RWPE2 (cell line): ENCODE results near the gene GLMP.
"Not testable (repeated sequence)": the region's sequence is repeated elsewhere in the genome, so short reads cannot be mapped to it uniquely, and the experiment has no call there.

ENCODE experiments used
- ATAC-seq: fragments of 200-7000 bp; cut with Tn5 transposase; 3 replicates; pipeline ENCODE4 v1.9.1; 2021; ENCODE audit warnings: low read depth
- DNase-seq: peaks from one replicate; pipeline ENCODE4 v3.0.0-alpha.2; 2020; ENCODE audit warnings: low spot score
- H3K27ac ChIP-seq: fragments of 450-650 bp; 2 replicates; pipeline ENCODE4 v1.5.1; 2017; ENCODE audit warnings: mild to moderate bottlenecking; ENCODE audit not compliant: poor library complexity, severe bottlenecking
- H3K27me3 ChIP-seq: fragments of 250-450 bp; sonication (Bioruptor Pico); 2 replicates; pipeline ENCODE4 v1.5.1; 2021; ENCODE audit warnings: mild to moderate bottlenecking, moderate library complexity; ENCODE audit not compliant: insufficient read depth, poor library complexity, severe bottlenecking
- H3K36me3 ChIP-seq: fragments of 250-450 bp; sonication (Bioruptor Pico); 2 replicates; pipeline ENCODE4 v1.5.1; 2020; ENCODE audit warnings: low read depth, mild to moderate bottlenecking, moderate library complexity
- H3K4me1 ChIP-seq: fragments of 250-450 bp; sonication (Bioruptor Pico); 2 replicates; pipeline ENCODE4 v1.5.1; 2021; ENCODE audit warnings: mild to moderate bottlenecking, moderate library complexity; ENCODE audit not compliant: insufficient read depth, poor library complexity, severe bottlenecking
- H3K4me3 ChIP-seq: fragments of 250-450 bp; sonication (Bioruptor Pico); 2 replicates; pipeline ENCODE4 v1.5.1; 2021; ENCODE audit warnings: mild to moderate bottlenecking, moderate library complexity; ENCODE audit not compliant: severe bottlenecking
- H3K9me3 ChIP-seq: fragments of 250-450 bp; sonication (Bioruptor Pico); 2 replicates; pipeline ENCODE4 v1.5.1; 2021; ENCODE audit warnings: mild to moderate bottlenecking, moderate library complexity; ENCODE audit not compliant: severe bottlenecking
- CTCF ChIP-seq: fragments of 450-650 bp; IDR thresholded peaks from one replicate; pipeline ENCODE4 v1.5.1; 2017; ENCODE audit warnings: mild to moderate bottlenecking, moderate library complexity; ENCODE audit not compliant: poor library complexity, severe bottlenecking

GLMP gene

GRCh38 chr1:156337888-156338179, 42.4 kb upstream of the GLMP start:
- Histone ChIP-seq H3K27me3 (no peaks in the 10 kb centered on the region), H3K4me3 (peak overlapping the region; percentile 65), H3K4me1 (peaks cover 9% of the 10 kb centered on the region), H3K27ac (peak overlapping the region; percentile 58), H3K36me3 (peaks cover 47% of the 10 kb centered on the region), H3K9me3 (no peaks in the 10 kb centered on the region)
- no peak for TF ChIP-seq CTCF
- ATAC-seq (peak; percentile 35), DNase-seq (no peak)

GRCh38 chr1:156337052-156337887, 41.8 kb upstream of the GLMP start:
- no peak for TF ChIP-seq CTCF
- peak overlapping the region; percentile 58 for H3K27ac ChIP-seq
- no peak for DNase-seq
- no peak for ATAC-seq
- no peaks in the 10 kb centered on the region for H3K9me3 ChIP-seq
- peak overlapping the region; percentile 65 for H3K4me3 ChIP-seq
- H3K36me3 ChIP-seq: peaks cover 53% of the 10 kb centered on the region
- no peaks in the 10 kb centered on the region for H3K27me3 ChIP-seq
- peaks cover 9% of the 10 kb centered on the region for H3K4me1 ChIP-seq

DNA sequence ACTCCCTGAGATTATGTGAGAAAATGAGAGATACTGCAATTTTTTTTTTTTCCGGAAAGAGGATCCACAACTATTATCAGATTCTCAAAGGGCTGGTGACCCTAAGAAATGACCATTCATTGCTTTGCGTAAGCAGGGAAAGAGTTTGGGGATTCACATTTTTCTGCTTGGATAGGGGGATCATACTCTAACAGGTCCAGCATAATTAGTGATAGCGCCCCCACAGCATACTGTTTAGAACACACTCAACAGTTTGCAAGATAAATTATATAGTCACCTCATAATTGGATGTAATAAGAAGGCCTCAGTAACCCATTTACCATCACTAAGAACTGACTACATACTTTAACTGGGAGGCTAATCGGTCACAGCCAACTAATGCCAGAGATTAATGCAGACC, 40.8 kb upstream of the GLMP start:
- ATAC-seq (no peak), DNase-seq (no peak)
- peak; percentile 24 for TF ChIP-seq CTCF
- Histone ChIP-seq H3K4me1 (peaks cover 9% of the 10 kb centered on the region), H3K4me3 (peak overlapping the region; percentile 65), H3K9me3 (no peaks in the 10 kb centered on the region), H3K27me3 (no peaks in the 10 kb centered on the region), H3K36me3 (peaks cover 63% of the 10 kb centered on the region), H3K27ac (no peak overlapping the region)

DNA sequence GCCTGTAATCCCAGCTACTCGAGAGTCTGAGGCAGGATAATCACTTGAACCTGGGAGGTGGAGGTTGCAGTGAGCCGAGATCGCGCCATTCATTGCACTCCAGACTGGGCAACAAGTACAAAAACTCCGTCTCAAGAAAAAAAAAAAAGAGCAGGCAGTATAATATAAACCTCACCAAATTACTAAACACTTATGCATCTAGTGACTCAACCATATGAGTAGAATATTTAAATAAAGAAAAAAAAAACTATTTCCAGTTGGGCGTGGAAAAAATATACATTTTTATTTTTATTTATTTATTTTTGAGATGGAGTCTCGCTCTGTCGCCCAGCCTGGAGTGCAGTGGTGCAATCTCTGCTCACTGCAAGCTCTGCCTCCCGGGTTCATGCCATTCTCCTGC, 27.7 kb upstream of the GLMP start:
- not testable (repeated sequence) for DNase-seq, H3K27ac ChIP-seq, H3K4me3 ChIP-seq, H3K9me3 ChIP-seq, H3K4me1 ChIP-seq, H3K27me3 ChIP-seq, ATAC-seq
- H3K36me3 ChIP-seq: peaks cover 88% of the 10 kb centered on the region

DNA sequence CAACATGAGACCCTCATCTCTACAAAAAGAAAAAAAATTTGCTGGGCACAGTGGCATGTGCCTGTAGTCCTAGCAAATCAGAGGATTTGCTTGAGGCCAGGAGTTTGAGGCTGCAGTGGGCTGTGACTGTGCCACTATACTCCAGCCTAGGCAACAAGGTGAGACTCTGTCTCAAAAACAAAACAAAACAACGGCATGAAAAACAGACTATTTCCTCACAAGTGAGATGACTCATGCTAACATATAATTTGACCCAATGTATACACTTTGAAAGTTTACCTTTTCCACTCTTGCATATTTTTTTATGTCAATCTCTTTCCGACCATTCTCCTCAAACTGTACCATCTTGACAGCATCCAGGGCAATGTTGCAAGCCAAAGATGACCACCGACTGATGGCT, 25.1 kb upstream of the GLMP start:
- ATAC-seq (no peak), DNase-seq (no peak)
- H3K36me3 ChIP-seq: peaks cover 98% of the 10 kb centered on the region
- H3K9me3 ChIP-seq: no peaks in the 10 kb centered on the region
- no peak overlapping the region for H3K4me3 ChIP-seq
- no peaks in the 10 kb centered on the region for H3K27me3 ChIP-seq
- H3K27ac ChIP-seq: no peak overlapping the region
- no peak for TF ChIP-seq CTCF
- no peaks in the 10 kb centered on the region for H3K4me1 ChIP-seq
